HCT116 (cell line): ENCODE results near the gene HRH3. TPM values are rescaled to one million over a fixed set of nuclear protein-coding genes. Genes with fewer than 3 reads are reported as not detected.

Experiments used
- ATAC-seq: fragments of 200-7000 bp; cut with Tn5 transposase; 2 replicates; pipeline ENCODE4 v1.9.1; 2020; ENCODE audit warnings: mild to moderate bottlenecking, moderate library complexity
- BruUV-seq: library from RNA; stranded (reverse); fragments of 400-500 nt; replicated peaks from 2 replicates; lab custom pipeline; 2021; lab: Mats Ljungman, UMichigan
- CTCF ChIA-PET: fragments of 300-600 bp; sonication (Branson Sonifier 250); formaldehyde crosslinking; loops from one replicate; lab custom pipeline; 2021; ENCODE audit warnings: antibody characterized with exemption; lab: Charles Lee
- POLR2A ChIA-PET: fragments of 300-600, 350-600 bp; sonication (Branson Sonifier 250); formaldehyde crosslinking; loops from one replicate; lab custom pipeline; 2021; ENCODE audit warnings: antibody characterized with exemption; lab: Charles Lee
- RAD21 ChIA-PET, 2 experiments: fragments of 300-600 bp; sonication (Branson Sonifier 250); formaldehyde crosslinking; loops; one replicate each; lab custom pipeline; 2023; ENCODE audit warnings: low total read pairs in 2 of 2; ENCODE audit not compliant: uncharacterized antibody in 2 of 2, unreplicated experiment in 2 of 2, low non-redundant PET in 1 of 2; lab: Charles Lee
- DNase-seq: peaks from one replicate; pipeline ENCODE4 v3.0.0-alpha.2; 2010; ENCODE audit warnings: low read depth, low spot score
- H2AFZ ChIP-seq: fragments of 200-600 bp; shearing (Covaris generic), sonication (generic); 2 replicates; pipeline ENCODE4 v1.6.1; 2017; ENCODE audit warnings: low read depth, mixed run types, mixed read lengths, antibody characterized with exemption, low read length; ENCODE audit not compliant: poor library complexity, severe bottlenecking
- H3K27ac ChIP-seq: 2 replicates; pipeline ENCODE4 v1.5.1; 2012; ENCODE audit warnings: low read depth, low read length
- H3K27me3 ChIP-seq: fragments of 200-600 bp; sonication (generic); 2 replicates; pipeline ENCODE4 v1.6.1; 2016; ENCODE audit warnings: mixed run types, low read length, mixed read lengths; ENCODE audit not compliant: insufficient read depth
- H3K36me3 ChIP-seq, 2 experiments: fragments of 200-500 bp in 1 of 2; fragments of 200-600 bp in 1 of 2; sonication (Bioruptor generic) in 1 of 2; sonication (generic) in 1 of 2; 2 replicates each; pipeline versions ENCODE4 v1.5.1 to v1.6.1; 2014 to 2016; ENCODE audit warnings: low read length in 2 of 2, inconsistent platforms in 1 of 2, mixed read lengths in 1 of 2, mixed run types in 1 of 2; ENCODE audit not compliant: insufficient read depth in 2 of 2, control insufficient read depth in 1 of 2
- H3K4me1 ChIP-seq, 2 experiments: fragments of 200-600 bp in 1 of 2; sonication (generic) in 1 of 2; 2 replicates each; pipeline versions ENCODE4 v1.5.1 to v1.6.1; 2012 to 2017; ENCODE audit warnings: low read length in 2 of 2, inconsistent platforms in 1 of 2, mild to moderate bottlenecking in 1 of 2, mixed read lengths in 1 of 2, mixed run types in 1 of 2, moderate library complexity in 1 of 2; ENCODE audit not compliant: insufficient read depth in 2 of 2, control insufficient read depth in 1 of 2
- H3K4me2 ChIP-seq: fragments of 200-600 bp; sonication (generic); 2 replicates; pipeline ENCODE4 v1.6.1; 2017; ENCODE audit warnings: mixed run types, low read length, mixed read lengths
- H3K4me3 ChIP-seq, 2 experiments: fragments of 200-600 bp in 1 of 2; sonication (generic) in 1 of 2; replicated peaks in 1 of 2; 2 replicates each; pipeline ENCODE4 v1.5.1; 2011 to 2016; ENCODE audit warnings: low read length in 2 of 2, control low read depth in 1 of 2, low read depth in 1 of 2, mild to moderate bottlenecking in 1 of 2, mixed read lengths in 1 of 2, mixed run types in 1 of 2
- H3K79me2 ChIP-seq: fragments of 200-600 bp; sonication (generic); 2 replicates; pipeline ENCODE4 v1.6.1; 2017; ENCODE audit warnings: mild to moderate bottlenecking, mixed run types, low read length, moderate library complexity, mixed read lengths; ENCODE audit not compliant: insufficient read depth
- H3K9ac ChIP-seq: fragments of 200-600 bp; sonication (generic); 2 replicates; pipeline ENCODE4 v1.6.1; 2016; ENCODE audit warnings: low read length, mixed read lengths
- H3K9me2 ChIP-seq: fragments of 200-600 bp; sonication (generic), shearing (Covaris generic); 2 replicates; pipeline ENCODE4 v1.6.1; 2017; ENCODE audit warnings: mixed run types, mild to moderate bottlenecking, moderate library complexity; ENCODE audit not compliant: insufficient read depth
- H3K9me3 ChIP-seq, 2 experiments: fragments of 200-500 bp in 1 of 2; fragments of 200-600 bp in 1 of 2; sonication (Bioruptor generic) in 1 of 2; sonication (generic) in 1 of 2; 2 replicates each; pipeline ENCODE4 v1.6.1; 2014 to 2017; ENCODE audit warnings: low read length in 2 of 2, mixed read lengths in 2 of 2, inconsistent platforms in 1 of 2, low read depth in 1 of 2, mild to moderate bottlenecking in 1 of 2, mixed run types in 1 of 2, moderate library complexity in 1 of 2; ENCODE audit not compliant: control insufficient read depth in 1 of 2, insufficient read depth in 1 of 2
- H4K20me1 ChIP-seq: fragments of 200-600 bp; sonication (generic), shearing (Covaris generic); 2 replicates; pipeline ENCODE4 v1.6.1; 2017; ENCODE audit warnings: mixed run types, mild to moderate bottlenecking, moderate library complexity; ENCODE audit not compliant: insufficient read depth
- CTCF ChIP-seq, 3 experiments: fragments of 200-600 bp in 1 of 3; sonication (generic) in 1 of 3; IDR thresholded peaks in 2 of 3; conservative IDR thresholded peaks in 1 of 3; 2 replicates each; pipeline ENCODE4 v1.5.1; 2012 to 2017; ENCODE audit warnings: low read depth in 2 of 3, low read length in 2 of 3, antibody characterized with exemption in 1 of 3, borderline replicate concordance in 1 of 3, control low read depth in 1 of 3, mild to moderate bottlenecking in 1 of 3, mixed read lengths in 1 of 3, mixed run types in 1 of 3, moderate library complexity in 1 of 3; ENCODE audit not compliant: insufficient read depth in 1 of 3
- EGR1 ChIP-seq: IDR thresholded peaks from 2 replicates; pipeline ENCODE4 v1.6.1; 2012; ENCODE audit warnings: low read depth
- JUND ChIP-seq: IDR thresholded peaks from 2 replicates; pipeline ENCODE4 v1.6.1; 2012
- POLR2A ChIP-seq: IDR thresholded peaks from 2 replicates; pipeline ENCODE4 v1.7.0; 2011; ENCODE audit warnings: borderline replicate concordance; ENCODE audit not compliant: insufficient read depth, insufficient read length; ENCODE audit errors: extremely low read depth
- POLR2AphosphoS5 ChIP-seq: IDR thresholded peaks from 2 replicates; pipeline ENCODE4 v1.6.1; 2011; ENCODE audit warnings: mild to moderate bottlenecking, low read depth, low read length, moderate library complexity
- RAD21 ChIP-seq: IDR thresholded peaks from 2 replicates; pipeline ENCODE4 v1.6.1; 2012; ENCODE audit warnings: low read depth, mild to moderate bottlenecking
- SP1 ChIP-seq: IDR thresholded peaks from 2 replicates; pipeline ENCODE4 v1.6.1; 2012; ENCODE audit warnings: low read depth
- YY1 ChIP-seq: IDR thresholded peaks from 2 replicates; pipeline ENCODE4 v1.6.1; 2011; ENCODE audit warnings: low read length, low read depth, moderate library complexity, mild to moderate bottlenecking; ENCODE audit not compliant: insufficient replicate concordance; ENCODE audit errors: extremely low read depth
- ZFX ChIP-seq: fragments of 450-650 bp; IDR thresholded peaks from 2 replicates; pipeline ENCODE4 v1.6.1; 2017
- intact Hi-C: fragments of 100-400 bp; cut with micrococcal nuclease; formaldehyde crosslinking; loops from 2 replicates; pipeline ENCODE4 v1.10.0; 2022
- total RNA-seq: library from RNA; stranded (reverse); gene quantifications from one replicate; pipeline ENCODE4 v1.2.1, GENCODE V29; 2021; ENCODE audit not compliant: unreplicated experiment
- TF ChIP-seq, protein P1 (sequence below): IDR thresholded peaks from 2 replicates; pipeline ENCODE4 v1.6.1; 2012; ENCODE audit warnings: low read depth
- TF ChIP-seq, protein P2 (sequence below): IDR thresholded peaks from 2 replicates; pipeline ENCODE4 v1.6.1; 2011; ENCODE audit warnings: mild to moderate bottlenecking, low read length, moderate library complexity; ENCODE audit not compliant: insufficient replicate concordance; ENCODE audit errors: extremely low read depth

Gene HRH3
- total RNA-seq, 1 experiment from 2014 or later: not detected

DNA sequence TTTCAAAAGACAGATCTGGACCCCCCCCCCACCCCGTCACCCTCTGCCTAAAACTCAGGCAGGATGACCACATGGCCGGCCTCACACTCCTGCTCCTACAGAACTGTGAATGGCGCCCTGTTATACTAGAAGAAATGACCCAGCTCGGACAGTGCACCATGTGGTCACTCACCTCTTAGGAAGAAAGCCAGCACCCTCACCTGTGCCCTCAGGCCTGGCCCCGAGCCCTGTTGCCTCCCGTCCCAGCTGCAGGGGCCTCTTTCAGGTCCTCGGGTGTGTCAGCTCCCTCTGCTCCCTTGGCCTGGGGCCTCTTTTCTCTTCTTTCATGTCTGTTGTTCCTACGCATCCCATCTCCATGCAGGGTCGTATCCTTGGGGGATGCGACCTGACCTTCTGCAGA is 42.0 kb upstream of the HRH3 start:
- CTCF ChIA-PET: no interaction called here
- DNase-seq: no peak
- peaks cover 0 to 2% of the 10 kb centered on the region in 2 experiments; a peak in 1 of 4 replicates for H3K36me3 ChIP-seq

More for the DNA sequence above, 42.0 kb upstream of the HRH3 start:
- ChIA-PET POLR2A (no interaction called here), RAD21 (no interaction called here)
- Histone ChIP-seq H3K4me2 (no peak overlapping the region), H3K27ac (no peak overlapping the region), H2AFZ (no peak overlapping the region), H3K9ac (no peak overlapping the region), H3K9me3 (no peaks in the 10 kb centered on the region), H3K4me3 (no peak overlapping the region), H4K20me1 (no peaks in the 10 kb centered on the region), H3K27me3 (no peaks in the 10 kb centered on the region), H3K9me2 (no peaks in the 10 kb centered on the region), H3K4me1 (no peaks in the 10 kb centered on the region), H3K79me2 (no peaks in the 10 kb centered on the region)
- no peak for TF ChIP-seq EGR1
- TF ChIP-seq RAD21: no peak
- TF ChIP-seq, protein P1, sequence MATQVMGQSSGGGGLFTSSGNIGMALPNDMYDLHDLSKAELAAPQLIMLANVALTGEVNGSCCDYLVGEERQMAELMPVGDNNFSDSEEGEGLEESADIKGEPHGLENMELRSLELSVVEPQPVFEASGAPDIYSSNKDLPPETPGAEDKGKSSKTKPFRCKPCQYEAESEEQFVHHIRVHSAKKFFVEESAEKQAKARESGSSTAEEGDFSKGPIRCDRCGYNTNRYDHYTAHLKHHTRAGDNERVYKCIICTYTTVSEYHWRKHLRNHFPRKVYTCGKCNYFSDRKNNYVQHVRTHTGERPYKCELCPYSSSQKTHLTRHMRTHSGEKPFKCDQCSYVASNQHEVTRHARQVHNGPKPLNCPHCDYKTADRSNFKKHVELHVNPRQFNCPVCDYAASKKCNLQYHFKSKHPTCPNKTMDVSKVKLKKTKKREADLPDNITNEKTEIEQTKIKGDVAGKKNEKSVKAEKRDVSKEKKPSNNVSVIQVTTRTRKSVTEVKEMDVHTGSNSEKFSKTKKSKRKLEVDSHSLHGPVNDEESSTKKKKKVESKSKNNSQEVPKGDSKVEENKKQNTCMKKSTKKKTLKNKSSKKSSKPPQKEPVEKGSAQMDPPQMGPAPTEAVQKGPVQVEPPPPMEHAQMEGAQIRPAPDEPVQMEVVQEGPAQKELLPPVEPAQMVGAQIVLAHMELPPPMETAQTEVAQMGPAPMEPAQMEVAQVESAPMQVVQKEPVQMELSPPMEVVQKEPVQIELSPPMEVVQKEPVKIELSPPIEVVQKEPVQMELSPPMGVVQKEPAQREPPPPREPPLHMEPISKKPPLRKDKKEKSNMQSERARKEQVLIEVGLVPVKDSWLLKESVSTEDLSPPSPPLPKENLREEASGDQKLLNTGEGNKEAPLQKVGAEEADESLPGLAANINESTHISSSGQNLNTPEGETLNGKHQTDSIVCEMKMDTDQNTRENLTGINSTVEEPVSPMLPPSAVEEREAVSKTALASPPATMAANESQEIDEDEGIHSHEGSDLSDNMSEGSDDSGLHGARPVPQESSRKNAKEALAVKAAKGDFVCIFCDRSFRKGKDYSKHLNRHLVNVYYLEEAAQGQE: no peak
- TF ChIP-seq JUND: no peak
- TF ChIP-seq, protein P2, sequence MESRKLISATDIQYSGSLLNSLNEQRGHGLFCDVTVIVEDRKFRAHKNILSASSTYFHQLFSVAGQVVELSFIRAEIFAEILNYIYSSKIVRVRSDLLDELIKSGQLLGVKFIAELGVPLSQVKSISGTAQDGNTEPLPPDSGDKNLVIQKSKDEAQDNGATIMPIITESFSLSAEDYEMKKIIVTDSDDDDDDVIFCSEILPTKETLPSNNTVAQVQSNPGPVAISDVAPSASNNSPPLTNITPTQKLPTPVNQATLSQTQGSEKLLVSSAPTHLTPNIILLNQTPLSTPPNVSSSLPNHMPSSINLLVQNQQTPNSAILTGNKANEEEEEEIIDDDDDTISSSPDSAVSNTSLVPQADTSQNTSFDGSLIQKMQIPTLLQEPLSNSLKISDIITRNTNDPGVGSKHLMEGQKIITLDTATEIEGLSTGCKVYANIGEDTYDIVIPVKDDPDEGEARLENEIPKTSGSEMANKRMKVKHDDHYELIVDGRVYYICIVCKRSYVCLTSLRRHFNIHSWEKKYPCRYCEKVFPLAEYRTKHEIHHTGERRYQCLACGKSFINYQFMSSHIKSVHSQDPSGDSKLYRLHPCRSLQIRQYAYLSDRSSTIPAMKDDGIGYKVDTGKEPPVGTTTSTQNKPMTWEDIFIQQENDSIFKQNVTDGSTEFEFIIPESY: no peak
- TF ChIP-seq ZFX: no peak
- no peak for TF ChIP-seq CTCF (IDR thresholded peaks at IDR 0.05 in 2 of 3, conservative IDR thresholded peaks at IDR 0.05 in 1 of 3; ENCODE audit: borderline replicate concordance in 1 of 3, insufficient read depth in 1 of 3, low read depth in 2 of 3, low read length in 2 of 3)
- TF ChIP-seq YY1: no peak
- TF ChIP-seq POLR2AphosphoS5: no peak
- TF ChIP-seq POLR2A: no peak
- no peak for TF ChIP-seq SP1
- intact Hi-C loops: no loop called here
- BruUV-seq: no TSS peak
- ATAC-seq: no peak
